Adrenal gland (tissue), 5 donors: Measurements from ENCODE around the gene PHF19.

Experiments used
- CTCF ChIP-seq, 6 experiments: fragments of 450-650 bp in 4 of 6; fragments of 200-600 bp in 2 of 6; sonication (generic) in 1 of 6; IDR thresholded peaks; 1 replicate in 5 of 6; 2 replicates in 1 of 6; pipeline versions ENCODE4 v1.5.1 to v1.8.0; 2016 to 2021; ENCODE audit warnings: antibody characterized with exemption in 6 of 6, mild to moderate bottlenecking in 2 of 6, moderate library complexity in 1 of 6
- POLR2A ChIP-seq, 2 donors: fragments of 450-650 bp; IDR thresholded peaks; one replicate each; pipeline ENCODE4 v1.6.1; 2017; ENCODE audit warnings: antibody characterized with exemption in 2 of 2, mild to moderate bottlenecking in 2 of 2, moderate library complexity in 1 of 2
- donor health status: DM: no; HTN: no; CAD: no.

DNA sequence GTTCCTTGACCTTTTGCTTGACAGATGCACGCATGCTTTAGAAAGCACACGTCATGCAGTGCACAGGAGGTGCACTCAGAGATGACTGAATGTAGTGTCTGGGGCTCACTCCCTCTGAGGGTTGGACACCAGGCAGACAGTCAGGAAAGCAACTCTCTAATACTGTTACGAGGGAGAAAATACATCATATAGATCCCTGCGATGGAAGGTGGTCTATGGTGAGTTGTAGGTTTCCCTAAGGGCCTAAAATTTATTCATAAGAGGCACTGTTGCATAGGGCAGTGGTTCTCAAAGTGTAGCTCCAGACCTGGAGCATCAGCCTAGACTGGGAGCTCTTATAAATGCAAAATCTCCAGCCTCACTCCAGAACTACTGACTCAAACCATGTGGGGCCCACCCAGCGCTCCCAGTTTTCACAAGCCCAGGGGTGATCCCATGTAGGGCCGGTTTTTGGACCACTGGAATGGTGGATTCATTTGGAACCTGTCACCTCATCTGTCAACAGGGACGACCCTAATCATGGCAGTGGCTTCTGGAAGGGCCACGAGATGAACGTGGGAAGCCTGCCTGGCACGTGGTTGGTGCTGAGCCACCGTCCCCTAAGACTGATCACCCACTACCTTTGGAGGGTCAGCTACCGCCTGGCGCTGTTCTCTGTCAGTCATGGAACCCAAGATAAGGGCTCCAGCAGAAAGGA is 16.8 kb upstream of the PHF19 start:
- TF ChIP-seq CTCF (IDR thresholded peaks at IDR 0.05) (no peak), POLR2A (IDR thresholded peaks at IDR 0.05) (no peak)
